A673 (cell line): ENCODE data around the gene DENND6A. TPM values are rescaled to one million over a fixed set of nuclear protein-coding genes. Genes with fewer than 3 reads are reported as not detected.
"Not testable (repeated sequence)": the region's sequence is repeated elsewhere in the genome, so short reads cannot be mapped to it uniquely, and the experiment has no call there.

Experiments used
- BruUV-seq: library from RNA; stranded (reverse); fragments of 400-500 nt; replicated peaks from 2 replicates; lab custom pipeline; 2021; lab: Mats Ljungman, UMichigan
- CTCF ChIA-PET: fragments of 300-600 bp; sonication (Branson Sonifier 250); formaldehyde crosslinking; loops from one replicate; lab custom pipeline; 2022; ENCODE audit warnings: antibody characterized with exemption; lab: Charles Lee
- POLR2A ChIA-PET: fragments of 300-600 bp; sonication (Branson Sonifier 250); formaldehyde crosslinking; loops from one replicate; lab custom pipeline; 2022; ENCODE audit warnings: antibody characterized with exemption; ENCODE audit not compliant: low non-redundant PET; lab: Charles Lee
- DNase-seq: peaks from one replicate; pipeline ENCODE4 v3.0.0-alpha.2; 2015; ENCODE audit warnings: low spot score
- H3K27ac ChIP-seq: fragments of 200-600 bp; sonication (generic); 2 replicates; pipeline ENCODE4 v1.5.1; 2016; ENCODE audit warnings: mixed run types, low read depth, mild to moderate bottlenecking, mixed read lengths, antibody characterized with exemption, low read length; ENCODE audit not compliant: poor library complexity, severe bottlenecking
- H3K27me3 ChIP-seq: fragments of 200-600 bp; sonication (generic); replicated peaks from 2 replicates; pipeline ENCODE4 v1.6.1; 2017; ENCODE audit warnings: mixed run types, low read depth, mild to moderate bottlenecking, mixed read lengths, antibody characterized with exemption, low read length; ENCODE audit not compliant: insufficient read depth, poor library complexity
- H3K36me3 ChIP-seq: fragments of 200-600 bp; sonication (generic); 2 replicates; pipeline ENCODE4 v1.6.1; 2016; ENCODE audit warnings: mixed run types, mild to moderate bottlenecking, mixed read lengths, antibody characterized with exemption, low read length; ENCODE audit not compliant: insufficient read depth, poor library complexity, severe bottlenecking
- H3K4me1 ChIP-seq: fragments of 200-600 bp; sonication (generic); 2 replicates; pipeline ENCODE4 v1.6.1; 2017; ENCODE audit warnings: mixed run types, mild to moderate bottlenecking, mixed read lengths, antibody characterized with exemption, low read length; ENCODE audit not compliant: insufficient read depth, poor library complexity, severe bottlenecking
- H3K4me3 ChIP-seq: fragments of 200-600 bp; sonication (generic); 2 replicates; pipeline ENCODE4 v1.5.1; 2016; ENCODE audit warnings: low read depth, mixed run types, mild to moderate bottlenecking, mixed read lengths, low read length; ENCODE audit not compliant: poor library complexity, severe bottlenecking
- H3K9me3 ChIP-seq: fragments of 200-600 bp; sonication (generic); 2 replicates; pipeline ENCODE4 v1.6.1; 2016; ENCODE audit warnings: mixed run types, low read depth, mild to moderate bottlenecking, mixed read lengths, antibody characterized with exemption, low read length; ENCODE audit not compliant: poor library complexity, severe bottlenecking
- CTCF ChIP-seq: fragments of 300-800, 200-600 bp; sonication (generic); conservative IDR thresholded peaks from 2 replicates; pipeline ENCODE4 v1.5.1; 2017; ENCODE audit warnings: low read depth, mild to moderate bottlenecking, antibody characterized with exemption, low read length, moderate library complexity, mixed read lengths
- EZH2 ChIP-seq: fragments of 200-600 bp; sonication (generic); IDR thresholded peaks from 2 replicates; pipeline ENCODE4 v1.6.1; 2017; ENCODE audit warnings: borderline replicate concordance, low read depth, mild to moderate bottlenecking, mixed read lengths, antibody characterized with exemption, low read length; ENCODE audit not compliant: poor library complexity, severe bottlenecking
- intact Hi-C: fragments of 100-400 bp; cut with micrococcal nuclease; formaldehyde crosslinking; loops from one replicate; pipeline ENCODE4 v1.10.0; 2022; ENCODE audit not compliant: unreplicated experiment
- total RNA-seq: library from RNA; stranded (reverse); gene quantifications from 2 replicates; pipeline ENCODE4 v1.2.3, GENCODE V29; 2021

Gene DENND6A
- total RNA-seq, 1 experiment from 2014 or later = 22.1 TPM

GRCh38 chr3:57696801-57697321, 4.0 kb upstream of the DENND6A start:
- TF ChIP-seq CTCF (no peak), EZH2 (no peak)
- no TSS peak for BruUV-seq
- no peaks in the 10 kb centered on the region for H3K4me1 ChIP-seq
- H3K27ac ChIP-seq = no peak overlapping the region
- DNase-seq = no peak
- no peaks in the 10 kb centered on the region for H3K27me3 ChIP-seq
- H3K36me3 ChIP-seq = no peaks in the 10 kb centered on the region
- no peak overlapping the region for H3K4me3 ChIP-seq
- intact Hi-C loops = no loop called here
- ChIA-PET POLR2A (no interaction called here), CTCF (no interaction called here)
- no peaks in the 10 kb centered on the region for H3K9me3 ChIP-seq

GRCh38 chr3:57694146-57694545, 1.3 kb upstream of the DENND6A start:
- CTCF ChIA-PET = no interaction called here
- Histone ChIP-seq H3K4me1 (no peaks in the 10 kb centered on the region), H3K27ac (no peak overlapping the region), H3K4me3 (no peak overlapping the region), H3K9me3 (no peaks in the 10 kb centered on the region), H3K36me3 (no peaks in the 10 kb centered on the region), H3K27me3 (no peaks in the 10 kb centered on the region)
- no TSS peak for BruUV-seq
- TF ChIP-seq CTCF = no peak
- TF ChIP-seq EZH2 = no peak
- POLR2A ChIA-PET = interaction anchor here (0.6 kb wide), 1 partner anchor 81 kb away, joined by 10 read pairs; no protein-coding TSS in a partner anchor
- intact Hi-C loops = no loop called here
- no peak for DNase-seq

GRCh38 chr3:57692133-57692395, 813 bp downstream of the DENND6A start:
- CTCF ChIA-PET, POLR2A ChIA-PET, BruUV-seq: not testable (repeated sequence)

DNA sequence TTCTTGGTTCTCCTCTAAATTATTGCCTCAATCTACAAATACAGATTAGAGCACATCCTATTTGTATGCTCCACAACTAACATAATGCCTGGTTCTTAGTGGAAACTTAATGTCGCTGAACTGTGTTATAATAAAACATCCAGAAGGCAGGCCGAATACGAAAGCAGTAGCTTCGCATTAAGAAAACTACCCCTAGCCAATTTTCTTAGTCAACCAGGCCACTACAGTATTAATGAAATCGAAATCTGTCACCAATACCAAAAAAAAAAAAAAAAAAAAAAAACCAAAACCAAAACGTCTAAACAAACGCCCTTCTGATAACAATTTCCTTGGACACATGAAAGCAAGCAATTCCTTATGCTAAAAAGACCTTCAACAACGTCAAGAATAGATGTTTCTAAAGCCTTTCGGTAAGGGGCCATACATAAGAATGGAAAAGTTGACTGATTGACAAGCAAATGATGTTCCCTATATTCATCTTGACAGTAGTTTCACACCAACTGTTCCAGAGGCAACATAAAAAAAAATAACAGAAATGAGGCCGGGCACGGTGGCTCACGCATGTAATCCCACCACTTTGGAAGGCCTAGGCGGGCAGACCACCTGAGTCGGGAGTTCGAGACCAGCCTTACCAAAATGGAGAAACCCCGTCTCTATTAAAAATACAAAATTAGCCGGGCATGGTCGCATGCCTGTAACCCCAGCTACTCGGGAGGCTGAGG, 1.3 kb downstream of the DENND6A start:
- peak overlapping the region; percentile 75 for H3K4me3 ChIP-seq
- TF ChIP-seq CTCF = no peak
- TF ChIP-seq EZH2 = no peak
- peak; percentile 2 for DNase-seq
- CTCF ChIA-PET = no interaction called here
- POLR2A ChIA-PET = no interaction called here
- BruUV-seq = TSS peak; percentile 68
- H3K9me3 ChIP-seq = no peaks in the 10 kb centered on the region
- H3K27ac ChIP-seq = no peak overlapping the region
- no peaks in the 10 kb centered on the region for H3K36me3 ChIP-seq
- no peaks in the 10 kb centered on the region for H3K4me1 ChIP-seq
- no peaks in the 10 kb centered on the region for H3K27me3 ChIP-seq
- intact Hi-C loops = no loop called here

More at GRCh38 chr3:57692133-57692395, 813 bp downstream of the DENND6A start:
- H3K27ac ChIP-seq, H3K9me3 ChIP-seq, H3K4me1 ChIP-seq, DNase-seq, intact Hi-C loops, H3K27me3 ChIP-seq, H3K36me3 ChIP-seq: not testable (repeated sequence)
- H3K4me3 ChIP-seq = peak overlapping the region; percentile 75
